ENCODE data around the gene FADS1. TPM values are rescaled to one million over a fixed set of nuclear protein-coding genes. Genes with fewer than 3 reads are reported as not detected.
A peak's percentile ranks its signal among the peaks of the same experiment; 100 is the strongest.

The FADS1 gene
- total and polyA plus RNA-seq, 7 experiments from 2014 or later = 0.62 to 52.1 (median 2.6) TPM; not detected in 1

DNA sequence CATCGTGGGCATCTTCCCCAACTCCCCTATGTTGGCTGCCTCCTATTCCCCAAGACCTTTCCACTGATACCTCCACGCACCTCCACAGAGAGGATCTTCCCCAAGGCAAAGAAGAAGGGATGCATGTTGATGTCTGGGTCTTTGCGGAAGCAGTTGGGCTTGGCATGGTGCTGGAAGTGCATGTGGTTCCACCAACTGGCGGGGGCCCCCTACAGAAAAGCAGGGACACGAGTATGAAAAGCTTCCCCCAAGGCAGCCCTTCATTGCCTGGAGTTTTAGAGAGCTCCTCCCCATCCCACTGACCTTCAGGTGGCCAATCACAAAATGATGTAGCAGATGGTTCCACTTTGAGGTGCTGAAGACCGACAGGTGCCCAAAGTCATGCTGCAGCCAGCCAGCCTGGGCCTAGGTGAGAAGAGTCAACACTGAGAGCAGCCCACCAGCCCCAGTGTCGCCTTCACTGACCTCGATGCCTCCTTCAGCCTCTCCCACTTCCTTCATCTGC, 6.1 kb downstream of the FADS1 start:
- DNase-seq (no peak), ATAC-seq (no peak)
- H3K27ac ChIP-seq (ENCODE audit: low read depth, low read length) = no peak overlapping the region
- H3K4me3 Mint-ChIP-seq = no peak overlapping the region
- no peaks in the 10 kb centered on the region for H3K36me3 ChIP-seq (ENCODE audit: control insufficient read depth in 2 of 3, insufficient read depth in 3 of 3, low read length in 3 of 3)
- peaks cover 0 to 42% (median 0%) of the 10 kb centered on the region in 5 donors for H3K36me3 Mint-ChIP-seq
- peaks cover 0 to 32% (median 6%) of the 10 kb centered on the region in 5 donors for H3K27me3 Mint-ChIP-seq
- peaks cover 0 to 1% (median 0%) of the 10 kb centered on the region in 11 donors for H3K9me3 Mint-ChIP-seq
- no peaks in the 10 kb centered on the region for H3K27me3 ChIP-seq (ENCODE audit: control insufficient read depth in 2 of 2, insufficient read depth in 2 of 2, low read length in 2 of 2)
- ChIA-PET POLR2A (interaction anchor here (0.6 kb wide), 1 partner anchor 746 kb away, joined by 3 read pairs; no protein-coding TSS in a partner anchor), CTCF (no interaction called here)
- H3K4me1 Mint-ChIP-seq = peaks cover 0 to 15% (median 9%) of the 10 kb centered on the region in 7 donors
- H3K9me3 ChIP-seq (ENCODE audit: control insufficient read depth in 2 of 3, low read length in 3 of 3) = no peaks in the 10 kb centered on the region
- no peak overlapping the region for H3K4me3 ChIP-seq (ENCODE audit: low read length)
- no peak overlapping the region for H3K27ac Mint-ChIP-seq
- intact Hi-C loops (cut with micrococcal nuclease) = no loop called here
- peaks cover 4 to 7% of the 10 kb centered on the region in 2 donors for H3K4me1 ChIP-seq (ENCODE audit: control insufficient read depth in 2 of 2, insufficient read depth in 2 of 2, low read length in 2 of 2)

DNA sequence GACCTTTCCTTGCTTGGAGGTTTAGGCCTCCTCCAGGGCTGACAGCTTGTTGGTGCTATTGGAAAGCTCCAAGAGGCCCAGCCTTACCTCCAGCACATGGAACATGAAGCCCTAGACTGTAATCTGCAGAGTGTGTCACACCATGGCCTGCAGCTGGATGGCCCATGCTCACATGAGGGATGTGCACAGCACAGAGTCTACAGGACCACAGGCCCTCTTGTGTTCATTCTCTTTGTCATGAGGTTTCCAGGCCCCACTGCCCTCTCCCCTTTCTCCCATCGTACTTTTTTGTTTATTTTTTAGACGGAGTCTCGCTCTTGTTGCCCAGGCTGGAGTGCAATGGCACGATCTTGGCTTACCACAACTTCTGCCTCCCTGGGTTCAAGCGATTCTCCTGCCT, 10.0 kb downstream of the FADS1 start:
- Histone ChIP-seq H3K27ac (ENCODE audit: low read depth, low read length) (no peak overlapping the region), H3K4me1 (ENCODE audit: control insufficient read depth in 2 of 2, insufficient read depth in 2 of 2, low read length in 2 of 2) (no peaks in the 10 kb centered on the region), H3K9me3 (ENCODE audit: control insufficient read depth in 2 of 3, low read length in 3 of 3) (no peaks in the 10 kb centered on the region), H3K4me3 (ENCODE audit: low read length) (no peak overlapping the region), H3K36me3 (ENCODE audit: control insufficient read depth in 2 of 3, insufficient read depth in 3 of 3, low read length in 3 of 3) (no peaks in the 10 kb centered on the region), H3K27me3 (ENCODE audit: control insufficient read depth in 2 of 2, insufficient read depth in 2 of 2, low read length in 2 of 2) (no peaks in the 10 kb centered on the region)
- DNase-seq (no peak), ATAC-seq (no peak)
- POLR2A ChIA-PET = interaction anchor here (0.6 kb wide), 1 partner anchor 1883 kb away, joined by 3 read pairs; no protein-coding TSS in a partner anchor
- no peak overlapping the region for H3K4me3 Mint-ChIP-seq
- peaks cover 0 to 2% (median 0%) of the 10 kb centered on the region in 7 donors for H3K4me1 Mint-ChIP-seq
- no peaks in the 10 kb centered on the region for H3K9me3 Mint-ChIP-seq
- intact Hi-C loops (cut with micrococcal nuclease) = no loop called here
- H3K27me3 Mint-ChIP-seq = peaks cover 0 to 2% (median 0%) of the 10 kb centered on the region in 5 donors
- no peak overlapping the region for H3K27ac Mint-ChIP-seq
- peaks cover 0 to 25% (median 0%) of the 10 kb centered on the region in 5 donors for H3K36me3 Mint-ChIP-seq
- CTCF ChIA-PET = interaction anchor here (0.5 to 1.9 kb wide), 5 partner anchors 9 to 301 kb away, joined by 3 to 7 read pairs (median 3); no protein-coding TSS in a partner anchor

DNA sequence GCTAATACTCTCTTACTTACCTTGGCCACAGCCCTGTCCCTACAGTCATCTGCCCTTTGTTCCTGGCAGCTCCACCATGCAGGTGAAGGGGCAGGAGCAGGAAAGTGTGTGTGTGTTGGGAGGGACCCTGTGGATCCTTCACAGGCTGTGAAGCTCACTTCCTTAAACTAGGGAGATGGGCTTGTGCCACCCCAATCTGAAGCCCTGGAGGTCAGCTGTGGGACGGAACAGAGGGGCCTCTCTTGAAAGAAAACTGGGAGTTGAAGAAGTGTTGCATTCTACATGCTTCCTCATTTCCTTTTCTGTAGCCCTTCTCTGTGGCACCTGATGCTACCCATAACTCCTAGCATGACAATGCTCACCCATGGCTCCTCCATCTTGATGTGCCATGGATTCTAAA, 11.7 kb downstream of the FADS1 start:
- POLR2A ChIA-PET = no interaction called here
- peaks cover 0 to 24% (median 0%) of the 10 kb centered on the region in 5 donors for H3K36me3 Mint-ChIP-seq
- H3K36me3 ChIP-seq (ENCODE audit: control insufficient read depth in 2 of 3, insufficient read depth in 3 of 3, low read length in 3 of 3) = no peaks in the 10 kb centered on the region

DNA sequence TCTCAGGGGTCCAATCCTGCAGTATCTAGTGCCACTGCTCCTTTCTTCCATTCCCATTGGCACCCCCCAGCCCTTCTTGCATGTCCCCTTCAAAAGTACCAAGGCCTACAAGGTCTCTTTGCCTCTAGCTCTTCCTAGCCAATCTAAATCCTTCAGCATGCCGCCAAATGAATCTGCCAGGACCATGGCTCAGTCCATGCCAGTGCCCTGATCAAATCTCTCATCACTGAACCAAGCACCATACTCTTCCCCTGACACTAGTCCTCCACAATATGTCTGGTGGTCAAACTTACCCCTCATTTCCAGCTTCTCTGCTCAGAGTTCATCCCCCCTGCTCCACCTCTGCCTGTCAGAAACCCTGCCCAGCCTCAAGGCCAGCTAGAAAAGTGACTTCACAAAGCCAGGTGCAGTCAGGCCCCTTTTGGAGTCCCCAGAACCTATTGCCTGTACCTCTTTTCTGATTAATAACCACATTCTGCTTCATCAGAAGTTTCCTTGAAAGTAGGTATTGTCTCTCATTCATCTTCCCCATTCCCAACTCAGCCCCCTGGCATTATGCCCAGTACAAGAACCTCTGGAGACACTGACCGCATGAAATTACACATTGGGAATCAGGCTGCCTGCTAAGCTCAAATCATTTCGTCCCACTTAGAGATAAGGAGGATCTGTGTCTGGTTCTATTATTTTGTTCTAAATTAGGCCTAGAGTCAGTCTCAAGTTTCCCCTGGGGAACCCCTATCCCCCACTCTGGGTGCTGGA, 12.7 kb downstream of the FADS1 start:
- H3K4me3 Mint-ChIP-seq = no peak overlapping the region
- no peak overlapping the region for H3K27ac ChIP-seq (ENCODE audit: low read depth, low read length)
- DNase-seq = no peak
- H3K27me3 ChIP-seq (ENCODE audit: control insufficient read depth in 2 of 2, insufficient read depth in 2 of 2, low read length in 2 of 2) = no peaks in the 10 kb centered on the region
- peaks cover 0 to 19% (median 0%) of the 10 kb centered on the region in 5 donors for H3K36me3 Mint-ChIP-seq
- H3K9me3 Mint-ChIP-seq = no peaks in the 10 kb centered on the region
- CTCF ChIA-PET = interaction anchor here (1.3 kb wide), 1 partner anchor 11 kb away, joined by 5 read pairs; no protein-coding TSS in a partner anchor
- no peak overlapping the region for H3K4me3 ChIP-seq (ENCODE audit: low read length)
- ATAC-seq = no peak
- POLR2A ChIA-PET = interaction anchor here (0.8 kb wide), 1 partner anchor 14 kb away, joined by 3 read pairs; no protein-coding TSS in a partner anchor
- no peaks in the 10 kb centered on the region for H3K36me3 ChIP-seq (ENCODE audit: control insufficient read depth in 2 of 3, insufficient read depth in 3 of 3, low read length in 3 of 3)
- no peaks in the 10 kb centered on the region for H3K4me1 ChIP-seq (ENCODE audit: control insufficient read depth in 2 of 2, insufficient read depth in 2 of 2, low read length in 2 of 2)
- intact Hi-C loops (cut with micrococcal nuclease) = no loop called here
- H3K27me3 Mint-ChIP-seq = no peaks in the 10 kb centered on the region
- peaks cover 0 to 10% (median 0%) of the 10 kb centered on the region in 7 donors for H3K4me1 Mint-ChIP-seq
- no peaks in the 10 kb centered on the region for H3K9me3 ChIP-seq (ENCODE audit: control insufficient read depth in 2 of 3, low read length in 3 of 3)
- H3K27ac Mint-ChIP-seq = peak overlapping the region in 1 of 9 donors; percentile 44

More for the DNA sequence above, 11.7 kb downstream of the FADS1 start:
- intact Hi-C loops (cut with micrococcal nuclease) = no loop called here
- Mint-ChIP-seq H3K27ac (no peak overlapping the region), H3K27me3 (no peaks in the 10 kb centered on the region), H3K4me3 (no peak overlapping the region), H3K9me3 (no peaks in the 10 kb centered on the region), H3K4me1 (peaks cover 0 to 4% (median 0%) of the 10 kb centered on the region in 7 donors)
- Histone ChIP-seq H3K9me3 (ENCODE audit: control insufficient read depth in 2 of 3, low read length in 3 of 3) (no peaks in the 10 kb centered on the region), H3K4me1 (ENCODE audit: control insufficient read depth in 2 of 2, insufficient read depth in 2 of 2, low read length in 2 of 2) (no peaks in the 10 kb centered on the region), H3K27me3 (ENCODE audit: control insufficient read depth in 2 of 2, insufficient read depth in 2 of 2, low read length in 2 of 2) (no peaks in the 10 kb centered on the region), H3K4me3 (ENCODE audit: low read length) (no peak overlapping the region), H3K27ac (ENCODE audit: low read depth, low read length) (no peak overlapping the region)
- ATAC-seq = no peak
- DNase-seq = no peak
- CTCF ChIA-PET = interaction anchor here (0.6 kb wide), 1 partner anchor 8 kb away, joined by 3 read pairs; no protein-coding TSS in a partner anchor

DNA sequence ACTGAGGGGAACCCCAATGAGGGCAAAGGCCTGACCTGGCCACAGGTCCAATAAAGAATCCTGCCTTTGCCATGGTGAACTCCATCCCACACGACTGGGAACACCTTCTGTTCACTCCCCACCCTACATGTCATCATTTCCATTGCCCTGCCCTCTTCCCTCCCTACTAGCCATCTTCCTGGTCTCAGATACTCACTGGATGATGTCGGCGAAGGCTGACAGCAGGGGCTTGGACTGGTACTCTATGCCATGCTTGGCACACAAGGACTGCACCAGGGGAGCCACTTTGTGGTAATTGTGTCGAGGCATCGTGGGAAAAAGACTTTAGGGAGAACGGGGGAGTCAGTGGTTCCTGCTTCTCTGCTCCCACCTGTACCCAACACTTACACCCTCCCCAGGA, 14.2 kb downstream of the FADS1 start:
- no peaks in the 10 kb centered on the region for H3K4me1 ChIP-seq (ENCODE audit: control insufficient read depth in 2 of 2, insufficient read depth in 2 of 2, low read length in 2 of 2)
- H3K27ac ChIP-seq (ENCODE audit: low read depth, low read length) = no peak overlapping the region
- H3K4me3 Mint-ChIP-seq = no peak overlapping the region
- intact Hi-C loops (cut with micrococcal nuclease) = no loop called here
- H3K4me1 Mint-ChIP-seq = peaks cover 0 to 15% (median 0%) of the 10 kb centered on the region in 7 donors
- H3K9me3 ChIP-seq (ENCODE audit: control insufficient read depth in 2 of 3, low read length in 3 of 3) = no peaks in the 10 kb centered on the region
- H3K27ac Mint-ChIP-seq = no peak overlapping the region
- H3K27me3 Mint-ChIP-seq = no peaks in the 10 kb centered on the region
- no peaks in the 10 kb centered on the region for H3K9me3 Mint-ChIP-seq
- H3K36me3 Mint-ChIP-seq = peaks cover 0 to 16% (median 0%) of the 10 kb centered on the region in 5 donors
- no peaks in the 10 kb centered on the region for H3K27me3 ChIP-seq (ENCODE audit: control insufficient read depth in 2 of 2, insufficient read depth in 2 of 2, low read length in 2 of 2)
- DNase-seq (no peak), ATAC-seq (no peak)
- ChIA-PET CTCF (interaction anchor here (0.8 kb wide), 1 partner anchor 306 kb away, joined by 3 read pairs; no protein-coding TSS in a partner anchor), POLR2A (no interaction called here)
- no peaks in the 10 kb centered on the region for H3K36me3 ChIP-seq (ENCODE audit: control insufficient read depth in 2 of 3, insufficient read depth in 3 of 3, low read length in 3 of 3)
- H3K4me3 ChIP-seq (ENCODE audit: low read length) = no peak overlapping the region

DNA sequence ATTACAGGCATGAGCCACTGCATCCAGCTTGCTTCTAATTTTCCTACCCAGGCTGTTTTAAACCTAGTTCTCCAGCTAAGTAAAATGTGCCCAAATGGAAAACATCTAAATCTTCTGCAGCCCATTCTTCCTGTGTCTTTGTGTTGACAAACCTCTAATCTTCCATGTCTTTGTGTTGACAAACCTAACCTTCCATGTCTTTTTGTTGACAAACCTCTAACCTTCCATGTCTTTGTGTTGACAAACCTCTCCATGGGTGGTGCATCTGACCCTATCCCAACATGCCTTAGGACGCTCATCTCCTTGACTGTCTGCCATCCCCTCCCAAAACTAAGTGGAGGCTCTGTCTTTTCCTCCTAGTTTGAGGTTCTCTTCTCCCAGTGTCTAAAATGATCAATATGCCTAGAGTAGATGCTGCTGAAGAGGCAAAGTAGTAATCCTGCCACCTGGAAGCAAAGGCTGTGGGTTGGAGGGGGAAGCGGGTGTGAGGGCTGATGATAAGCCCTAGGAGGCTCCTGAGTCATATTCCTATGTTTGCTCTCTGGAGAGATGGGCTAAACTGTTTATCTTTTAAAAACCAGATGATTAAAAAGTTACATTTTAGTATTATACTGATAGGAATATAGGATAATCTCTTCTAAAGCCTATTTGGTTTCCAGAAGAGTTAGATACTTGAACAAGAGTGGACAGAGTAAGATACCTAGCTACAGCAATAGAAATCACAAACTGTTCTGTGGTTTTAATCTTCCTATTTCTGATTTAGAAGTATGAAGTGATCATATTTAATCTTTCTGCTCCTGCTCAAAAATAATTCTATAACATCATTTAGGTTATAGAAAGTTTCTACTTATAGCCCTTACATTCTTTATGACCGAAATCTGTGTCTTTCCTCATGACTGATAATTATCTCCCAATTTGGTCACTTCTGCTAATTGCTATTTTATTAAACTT, 16.2 kb downstream of the FADS1 start:
- Mint-ChIP-seq H3K4me1 (peaks cover 0 to 32% (median 5%) of the 10 kb centered on the region in 7 donors), H3K27ac (peak overlapping the region in 3 of 9 donors; percentile 30 to 53 (median 42)), H3K9me3 (no peaks in the 10 kb centered on the region), H3K4me3 (no peak overlapping the region), H3K27me3 (no peaks in the 10 kb centered on the region), H3K36me3 (peaks cover 0 to 12% (median 3%) of the 10 kb centered on the region in 5 donors)
- Histone ChIP-seq H3K36me3 (ENCODE audit: control insufficient read depth in 2 of 3, insufficient read depth in 3 of 3, low read length in 3 of 3) (peaks cover 0 to 7% (median 0%) of the 10 kb centered on the region in 3 experiments), H3K27ac (ENCODE audit: low read depth, low read length) (no peak overlapping the region), H3K27me3 (ENCODE audit: control insufficient read depth in 2 of 2, insufficient read depth in 2 of 2, low read length in 2 of 2) (no peaks in the 10 kb centered on the region), H3K4me3 (ENCODE audit: low read length) (no peak overlapping the region), H3K9me3 (ENCODE audit: control insufficient read depth in 2 of 3, low read length in 3 of 3) (no peaks in the 10 kb centered on the region), H3K4me1 (ENCODE audit: control insufficient read depth in 2 of 2, insufficient read depth in 2 of 2, low read length in 2 of 2) (no peaks in the 10 kb centered on the region)
- POLR2A ChIA-PET = interaction anchor here (0.7 kb wide), 1 partner anchor 281 kb away, joined by 3 read pairs; no protein-coding TSS in a partner anchor
- no peak for ATAC-seq
- intact Hi-C loops (cut with micrococcal nuclease) = no loop called here
- CTCF ChIA-PET = interaction anchor here (0.6 to 1.8 kb wide), 2 partner anchors 11 to 308 kb away, joined by 3 to 6 read pairs; no protein-coding TSS in a partner anchor
- no peak for DNase-seq

Measured in naive thymus-derived CD4-positive, alpha-beta T cell (primary cell).